Iris pigment epithelial cell (primary cell): ENCODE data around the gene THAP9.

Source experiments
- DNase-seq: peaks from one replicate; pipeline ENCODE4 v3.0.0-alpha.2; 2011; ENCODE audit warnings: low read depth

The THAP9 gene

DNA sequence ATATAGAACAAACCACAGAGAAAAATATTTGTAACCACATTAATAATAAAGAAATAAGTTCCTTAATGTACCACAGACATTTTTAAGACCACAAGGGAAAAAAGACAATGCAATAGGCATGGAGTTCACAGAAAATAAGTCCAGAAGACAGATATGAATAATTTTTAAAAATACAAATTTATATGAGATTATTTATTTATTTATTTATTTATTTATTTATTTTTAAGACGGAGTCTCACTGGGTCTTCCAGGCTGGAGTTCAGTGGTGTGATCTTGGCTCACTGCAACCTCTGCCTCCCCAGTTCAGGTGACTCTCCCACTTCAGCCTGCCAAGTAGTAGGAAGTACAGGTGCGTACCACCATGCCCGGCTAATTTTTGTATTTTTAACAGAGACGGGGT lies 53.7 kb downstream of the THAP9 start:
- DNase-seq, result no peak

DNA sequence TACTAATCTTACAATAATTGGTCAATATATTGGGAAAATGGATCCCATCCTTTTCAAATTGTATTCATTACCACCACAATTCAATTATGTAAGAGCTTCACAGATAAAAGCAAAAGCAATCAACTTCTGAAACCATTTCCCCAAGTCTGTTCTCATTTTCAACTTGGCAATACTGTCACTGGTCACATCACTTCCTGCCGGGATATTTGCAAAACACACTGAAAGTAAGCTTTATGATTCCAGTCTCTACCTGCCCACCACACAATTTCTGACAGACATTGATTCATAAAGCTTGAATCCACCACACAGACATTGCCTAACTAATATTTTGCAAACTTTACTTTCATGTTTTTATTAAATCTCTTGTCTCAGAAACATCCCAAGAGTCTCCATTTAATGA lies 56.5 kb downstream of the THAP9 start:
- DNase-seq, result no peak

- DNase-seq, result no peak
Measured at GRCh38 chr4:82965763-82966162, 65.2 kb downstream of the THAP9 start.

DNA sequence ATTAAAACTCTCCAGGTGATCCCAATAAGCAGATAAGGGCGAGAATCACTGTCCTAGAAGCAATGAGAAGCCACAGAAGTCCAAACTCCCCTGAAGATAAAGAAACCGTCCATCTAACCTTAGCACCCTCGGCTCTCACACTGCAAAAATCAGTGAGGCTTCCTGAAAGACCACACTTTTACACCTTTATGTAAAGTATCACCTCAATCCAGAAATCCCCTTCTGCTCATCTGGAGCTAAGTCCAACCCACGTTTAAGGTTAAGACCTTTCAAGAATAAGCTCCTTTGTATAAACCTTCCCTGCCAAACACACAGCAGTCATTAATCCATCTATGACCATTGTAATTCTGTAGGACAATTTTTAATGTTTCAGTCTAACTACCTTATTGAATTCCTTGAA lies 68.4 kb downstream of the THAP9 start:
- DNase-seq, result no peak

GRCh38 chr4:82969414-82969813 lies 68.9 kb downstream of the THAP9 start:
- DNase-seq, result no peak
